DOHH2 (cell line): ENCODE data around the gene ZBTB11.

Source experiments
- H3F3A ChIP-seq: fragments of 200-600 bp; sonication (generic), shearing (Covaris generic); 2 replicates; pipeline ENCODE4 v1.6.0; 2016; ENCODE audit warnings: antibody characterized with exemption, mild to moderate bottlenecking; ENCODE audit not compliant: control insufficient read depth, insufficient read depth
- H3K27ac ChIP-seq: fragments of 200-600 bp; sonication (generic); 2 replicates; pipeline ENCODE4 v1.5.1; 2014; ENCODE audit warnings: low read depth, mild to moderate bottlenecking, low read length, moderate library complexity
- H3K27me3 ChIP-seq: fragments of 200-600 bp; sonication (generic); 2 replicates; pipeline ENCODE4 v1.6.1; 2014; ENCODE audit warnings: mild to moderate bottlenecking, low read length, mixed read lengths; ENCODE audit not compliant: control insufficient read depth
- H3K36me3 ChIP-seq: fragments of 200-600 bp; sonication (generic); 2 replicates; pipeline ENCODE4 v1.6.1; 2014; ENCODE audit warnings: mild to moderate bottlenecking, low read length, moderate library complexity, mixed read lengths; ENCODE audit not compliant: control insufficient read depth
- H3K4me1 ChIP-seq: fragments of 200-600 bp; sonication (generic); 2 replicates; pipeline ENCODE4 v1.6.1; 2014; ENCODE audit warnings: mild to moderate bottlenecking, low read length, mixed read lengths; ENCODE audit not compliant: control insufficient read depth
- H3K4me2 ChIP-seq: fragments of 200-600 bp; sonication (generic); 2 replicates; pipeline ENCODE4 v1.6.0; 2014; ENCODE audit warnings: mild to moderate bottlenecking, low read length, moderate library complexity
- H3K4me3 ChIP-seq: fragments of 200-600 bp; sonication (generic); 2 replicates; pipeline ENCODE4 v1.5.1; 2014; ENCODE audit warnings: mild to moderate bottlenecking, low read length, mixed read lengths
- H3K79me2 ChIP-seq: fragments of 200-600 bp; sonication (generic); 2 replicates; pipeline ENCODE4 v1.6.1; 2014; ENCODE audit warnings: mild to moderate bottlenecking, low read length, mixed read lengths; ENCODE audit not compliant: control insufficient read depth
- H3K9me2 ChIP-seq: fragments of 200-600 bp; sonication (generic); replicated peaks from 2 replicates; pipeline ENCODE4 v1.6.1; 2014; ENCODE audit warnings: mild to moderate bottlenecking, low read length, mixed read lengths; ENCODE audit not compliant: control insufficient read depth
- H3K9me3 ChIP-seq: fragments of 200-600 bp; sonication (generic); 2 replicates; pipeline ENCODE4 v1.6.1; 2014; ENCODE audit warnings: antibody characterized with exemption, low read length, mixed read lengths; ENCODE audit not compliant: control insufficient read depth, insufficient read depth
- H4K20me1 ChIP-seq: fragments of 200-600 bp; sonication (generic); 2 replicates; pipeline ENCODE4 v1.6.0; 2014; ENCODE audit warnings: low read depth, mild to moderate bottlenecking, antibody characterized with exemption, low read length, moderate library complexity; ENCODE audit not compliant: control insufficient read depth, insufficient read depth
- EZH2phosphoT487 ChIP-seq: fragments of 200-600 bp; sonication (generic); IDR thresholded peaks from 2 replicates; pipeline ENCODE4 v1.6.1; 2017; ENCODE audit warnings: borderline replicate concordance, mild to moderate bottlenecking, antibody characterized with exemption, low read length, moderate library complexity, mixed read lengths
- TF ChIP-seq, protein P1 (sequence below): fragments of 200-600 bp; sonication (generic); IDR thresholded peaks from one replicate; pipeline ENCODE4 v1.5.1; 2014; ENCODE audit warnings: antibody characterized with exemption, mild to moderate bottlenecking, low read depth, low read length; ENCODE audit not compliant: poor library complexity, severe bottlenecking

ZBTB11 gene

DNA sequence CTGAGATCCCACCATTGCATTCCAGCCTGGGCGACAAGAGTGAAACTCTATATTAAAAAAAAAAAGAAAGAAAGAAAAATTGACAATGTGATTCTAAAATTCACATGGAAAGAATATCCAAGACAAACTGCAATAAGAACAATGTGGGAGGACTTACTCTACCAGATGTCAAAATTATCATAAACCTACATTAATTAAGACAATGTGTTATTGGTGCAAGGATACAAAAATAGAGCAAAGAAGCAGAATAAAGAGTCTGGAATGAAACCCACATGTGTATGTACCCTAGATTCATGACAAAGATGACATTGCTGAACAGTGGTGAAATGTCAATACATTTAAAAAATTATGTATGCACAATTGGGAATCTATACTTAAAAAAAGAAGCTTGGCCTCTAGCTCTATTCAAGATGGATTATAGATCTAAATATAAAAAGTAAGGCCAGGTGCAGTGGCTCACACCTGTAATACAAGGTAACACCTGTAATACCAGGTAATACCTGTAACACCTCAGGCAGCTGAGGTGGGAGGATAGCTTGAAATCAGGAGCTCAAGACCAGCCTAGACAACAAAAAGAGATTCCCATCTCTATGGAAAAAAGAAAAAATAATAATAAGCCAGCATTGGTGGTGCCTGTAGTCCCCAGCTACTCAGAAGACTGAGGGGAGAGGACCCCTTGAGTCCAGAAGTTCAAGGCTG, 45.7 kb downstream of the ZBTB11 start:
- no peak overlapping the region for H3K4me2 ChIP-seq
- H3K9me2 ChIP-seq = no peaks in the 10 kb centered on the region
- peaks cover 4% of the 10 kb centered on the region for H3K4me1 ChIP-seq
- H4K20me1 ChIP-seq = no peaks in the 10 kb centered on the region
- no peaks in the 10 kb centered on the region for H3K27me3 ChIP-seq
- no peaks in the 10 kb centered on the region for H3K36me3 ChIP-seq
- no peaks in the 10 kb centered on the region for H3F3A ChIP-seq
- no peaks in the 10 kb centered on the region for H3K9me3 ChIP-seq
- no peak overlapping the region for H3K27ac ChIP-seq
- no peaks in the 10 kb centered on the region for H3K79me2 ChIP-seq
- no peak overlapping the region for H3K4me3 ChIP-seq
- TF ChIP-seq, protein P1, sequence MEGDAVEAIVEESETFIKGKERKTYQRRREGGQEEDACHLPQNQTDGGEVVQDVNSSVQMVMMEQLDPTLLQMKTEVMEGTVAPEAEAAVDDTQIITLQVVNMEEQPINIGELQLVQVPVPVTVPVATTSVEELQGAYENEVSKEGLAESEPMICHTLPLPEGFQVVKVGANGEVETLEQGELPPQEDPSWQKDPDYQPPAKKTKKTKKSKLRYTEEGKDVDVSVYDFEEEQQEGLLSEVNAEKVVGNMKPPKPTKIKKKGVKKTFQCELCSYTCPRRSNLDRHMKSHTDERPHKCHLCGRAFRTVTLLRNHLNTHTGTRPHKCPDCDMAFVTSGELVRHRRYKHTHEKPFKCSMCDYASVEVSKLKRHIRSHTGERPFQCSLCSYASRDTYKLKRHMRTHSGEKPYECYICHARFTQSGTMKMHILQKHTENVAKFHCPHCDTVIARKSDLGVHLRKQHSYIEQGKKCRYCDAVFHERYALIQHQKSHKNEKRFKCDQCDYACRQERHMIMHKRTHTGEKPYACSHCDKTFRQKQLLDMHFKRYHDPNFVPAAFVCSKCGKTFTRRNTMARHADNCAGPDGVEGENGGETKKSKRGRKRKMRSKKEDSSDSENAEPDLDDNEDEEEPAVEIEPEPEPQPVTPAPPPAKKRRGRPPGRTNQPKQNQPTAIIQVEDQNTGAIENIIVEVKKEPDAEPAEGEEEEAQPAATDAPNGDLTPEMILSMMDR = no peak
- TF ChIP-seq EZH2phosphoT487 = no peak

DNA sequence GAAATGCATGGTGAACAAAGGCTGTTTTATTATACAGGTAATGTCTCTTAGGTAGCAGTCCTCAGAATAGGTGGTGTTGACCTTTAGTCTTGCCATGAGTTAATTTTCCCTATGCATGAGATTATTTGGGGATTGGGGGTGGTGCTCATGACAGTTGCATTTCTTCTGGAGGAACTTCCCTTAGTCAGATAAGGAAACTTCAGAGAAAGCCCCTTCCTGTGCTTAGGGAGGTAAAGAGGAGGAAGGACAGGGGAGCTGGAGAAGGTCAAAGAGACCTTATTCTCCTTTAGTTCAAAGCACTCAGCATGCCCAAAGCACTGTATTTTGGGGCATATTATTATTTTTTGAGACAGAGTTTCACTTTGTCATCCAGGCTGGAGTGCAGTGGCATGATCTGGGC, 47.7 kb downstream of the ZBTB11 start:
- Histone ChIP-seq H3K4me2 (no peak overlapping the region), H3K36me3 (no peaks in the 10 kb centered on the region), H3F3A (no peaks in the 10 kb centered on the region), H3K9me2 (no peaks in the 10 kb centered on the region), H3K27ac (no peak overlapping the region), H4K20me1 (no peaks in the 10 kb centered on the region), H3K27me3 (no peaks in the 10 kb centered on the region), H3K79me2 (no peaks in the 10 kb centered on the region), H3K4me3 (no peak overlapping the region), H3K9me3 (peaks cover 5% of the 10 kb centered on the region; the same call in 1 of the 2 replicates), H3K4me1 (no peaks in the 10 kb centered on the region)
- TF ChIP-seq, protein P1 = no peak
- TF ChIP-seq EZH2phosphoT487 = no peak

DNA sequence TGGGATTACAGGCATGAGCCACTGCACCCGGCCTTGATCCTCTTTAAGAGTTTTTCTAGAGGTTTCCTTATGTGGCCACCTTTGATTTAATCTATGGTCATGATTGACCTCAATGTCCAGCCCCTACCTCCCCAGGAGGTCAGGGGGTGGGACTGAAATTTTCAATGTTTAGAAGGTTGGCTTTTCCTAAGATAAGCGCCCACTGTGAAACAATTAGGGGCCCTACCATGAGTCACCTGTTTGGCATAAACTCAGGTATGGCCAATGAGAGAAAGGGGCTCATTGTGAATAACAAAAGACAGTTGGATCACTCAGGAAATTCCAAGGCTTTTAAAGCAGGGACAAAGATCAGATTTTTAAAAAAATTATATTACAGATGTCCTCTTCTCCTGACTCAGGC, 51.1 kb downstream of the ZBTB11 start:
- Histone ChIP-seq H3K4me2 (no peak overlapping the region), H3K36me3 (no peaks in the 10 kb centered on the region), H3K9me2 (no peaks in the 10 kb centered on the region), H3K9me3 (peaks cover 5% of the 10 kb centered on the region; the same call in 1 of the 2 replicates), H3K27ac (no peak overlapping the region), H3K27me3 (no peaks in the 10 kb centered on the region), H3K4me1 (no peaks in the 10 kb centered on the region), H3K79me2 (no peaks in the 10 kb centered on the region), H3K4me3 (no peak overlapping the region), H3F3A (no peaks in the 10 kb centered on the region), H4K20me1 (no peaks in the 10 kb centered on the region)
- TF ChIP-seq EZH2phosphoT487 = no peak
- TF ChIP-seq, protein P1 = no peak
